Neutrophil (primary cell): ENCODE results near the gene ARSH.

Source experiments
- H3K27ac ChIP-seq: fragments of 200-600 bp; sonication (generic); 2 replicates; pipeline ENCODE4 v1.5.1; 2016; ENCODE audit warnings: mild to moderate bottlenecking, moderate library complexity
- H3K27me3 ChIP-seq: fragments of 200-600 bp; sonication (generic); 2 replicates; pipeline ENCODE4 v1.6.0; 2016; ENCODE audit warnings: mild to moderate bottlenecking
- H3K36me3 ChIP-seq: fragments of 200-600 bp; sonication (generic); 2 replicates; pipeline ENCODE4 v1.5.1; 2017
- H3K4me1 ChIP-seq, 2 experiments: fragments of 200-600 bp in 1 of 2; sonication (generic) in 1 of 2; 1 replicate in 1 of 2; 2 replicates in 1 of 2; pipeline versions ENCODE4 v1.5.1 to v1.6.1; 2013 to 2016; ENCODE audit warnings: low read depth in 1 of 2, low read length in 1 of 2, mild to moderate bottlenecking in 1 of 2, moderate library complexity in 1 of 2; ENCODE audit not compliant: control insufficient read depth in 1 of 2, insufficient read depth in 1 of 2
- H3K4me3 ChIP-seq, 2 experiments: fragments of 200-600 bp in 1 of 2; sonication (generic) in 1 of 2; 1 replicate in 1 of 2; 2 replicates in 1 of 2; pipeline ENCODE4 v1.5.1; 2013 to 2016; ENCODE audit warnings: low read depth in 1 of 2, low read length in 1 of 2, mild to moderate bottlenecking in 1 of 2, moderate library complexity in 1 of 2
- H3K9me3 ChIP-seq: fragments of 200-600 bp; sonication (generic); 2 replicates; pipeline ENCODE4 v1.5.1; 2016
- TF ChIP-seq, protein P1 (sequence below): fragments of 200-600 bp; sonication (generic); IDR thresholded peaks from 2 replicates; pipeline ENCODE4 v1.5.1; 2016; ENCODE audit warnings: antibody characterized with exemption

The ARSH gene

DNA sequence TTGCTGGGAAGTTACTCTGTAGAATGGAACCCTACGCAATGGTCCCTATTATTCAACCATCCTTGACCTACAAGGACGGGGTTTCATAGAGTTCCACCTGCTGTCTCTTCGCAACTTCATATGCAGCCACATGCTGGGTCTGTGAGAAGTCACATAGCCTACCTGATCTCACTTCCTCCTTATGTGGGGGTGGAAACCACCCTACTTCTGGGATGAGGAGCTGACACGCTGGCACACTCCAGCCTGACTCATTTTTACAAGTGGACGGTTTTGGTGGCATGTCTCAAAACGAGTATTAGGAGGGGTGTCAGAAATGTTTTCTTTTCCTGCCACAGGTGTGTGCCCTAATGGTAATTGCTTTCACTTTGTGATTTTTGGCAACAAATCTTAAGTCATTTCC, 40.4 kb upstream of the ARSH start:
- Histone ChIP-seq H3K36me3 (no peaks in the 10 kb centered on the region), H3K4me3 (no peak overlapping the region), H3K27me3 (no peaks in the 10 kb centered on the region), H3K9me3 (no peaks in the 10 kb centered on the region), H3K4me1 (no peaks in the 10 kb centered on the region), H3K27ac (no peak overlapping the region)
- TF ChIP-seq, protein P1, sequence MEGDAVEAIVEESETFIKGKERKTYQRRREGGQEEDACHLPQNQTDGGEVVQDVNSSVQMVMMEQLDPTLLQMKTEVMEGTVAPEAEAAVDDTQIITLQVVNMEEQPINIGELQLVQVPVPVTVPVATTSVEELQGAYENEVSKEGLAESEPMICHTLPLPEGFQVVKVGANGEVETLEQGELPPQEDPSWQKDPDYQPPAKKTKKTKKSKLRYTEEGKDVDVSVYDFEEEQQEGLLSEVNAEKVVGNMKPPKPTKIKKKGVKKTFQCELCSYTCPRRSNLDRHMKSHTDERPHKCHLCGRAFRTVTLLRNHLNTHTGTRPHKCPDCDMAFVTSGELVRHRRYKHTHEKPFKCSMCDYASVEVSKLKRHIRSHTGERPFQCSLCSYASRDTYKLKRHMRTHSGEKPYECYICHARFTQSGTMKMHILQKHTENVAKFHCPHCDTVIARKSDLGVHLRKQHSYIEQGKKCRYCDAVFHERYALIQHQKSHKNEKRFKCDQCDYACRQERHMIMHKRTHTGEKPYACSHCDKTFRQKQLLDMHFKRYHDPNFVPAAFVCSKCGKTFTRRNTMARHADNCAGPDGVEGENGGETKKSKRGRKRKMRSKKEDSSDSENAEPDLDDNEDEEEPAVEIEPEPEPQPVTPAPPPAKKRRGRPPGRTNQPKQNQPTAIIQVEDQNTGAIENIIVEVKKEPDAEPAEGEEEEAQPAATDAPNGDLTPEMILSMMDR = no peak

DNA sequence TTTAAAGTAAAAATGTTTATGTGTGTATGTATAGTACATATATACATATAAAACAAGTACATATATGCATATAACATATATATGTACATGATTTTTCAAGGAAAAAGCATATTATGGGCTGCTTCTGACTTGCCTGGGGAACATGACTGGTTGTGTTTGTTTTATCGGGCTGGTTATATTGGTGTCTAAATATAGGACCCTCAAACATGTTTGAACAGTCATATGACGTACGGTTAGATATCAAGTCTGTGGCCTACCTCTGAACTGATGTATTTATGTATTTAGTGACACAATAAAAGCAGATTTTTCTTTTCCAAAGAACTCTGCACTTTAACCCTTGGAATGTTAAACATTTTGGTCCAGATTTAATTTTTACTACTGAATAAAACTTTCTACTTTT, 39.3 kb upstream of the ARSH start:
- Histone ChIP-seq H3K36me3 (no peaks in the 10 kb centered on the region), H3K4me1 (no peaks in the 10 kb centered on the region), H3K9me3 (no peaks in the 10 kb centered on the region), H3K27ac (no peak overlapping the region), H3K4me3 (no peak overlapping the region), H3K27me3 (no peaks in the 10 kb centered on the region)
- TF ChIP-seq, protein P1 = no peak

DNA sequence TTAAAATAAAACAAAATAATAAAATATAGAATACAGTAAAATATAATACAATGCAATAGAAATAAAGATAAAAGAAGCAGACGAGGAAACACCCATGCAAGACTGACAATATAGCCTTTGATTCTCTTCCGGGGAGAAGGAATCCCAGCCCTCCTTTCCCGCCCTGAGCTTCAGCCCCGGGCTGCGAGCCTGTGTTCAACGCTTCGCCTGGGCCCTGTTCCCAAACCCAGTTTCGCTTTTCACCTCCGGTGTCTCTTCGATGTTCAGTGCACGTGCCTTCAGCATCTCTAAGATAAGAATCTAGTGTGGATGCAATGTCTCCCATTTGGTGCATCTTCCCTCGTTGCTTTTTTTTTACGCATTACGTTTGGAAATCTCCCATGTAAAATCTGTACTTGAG, 38.8 kb upstream of the ARSH start:
- Histone ChIP-seq H3K4me3 (no peak overlapping the region), H3K27ac (no peak overlapping the region)
- TF ChIP-seq, protein P1 = no peak

DNA sequence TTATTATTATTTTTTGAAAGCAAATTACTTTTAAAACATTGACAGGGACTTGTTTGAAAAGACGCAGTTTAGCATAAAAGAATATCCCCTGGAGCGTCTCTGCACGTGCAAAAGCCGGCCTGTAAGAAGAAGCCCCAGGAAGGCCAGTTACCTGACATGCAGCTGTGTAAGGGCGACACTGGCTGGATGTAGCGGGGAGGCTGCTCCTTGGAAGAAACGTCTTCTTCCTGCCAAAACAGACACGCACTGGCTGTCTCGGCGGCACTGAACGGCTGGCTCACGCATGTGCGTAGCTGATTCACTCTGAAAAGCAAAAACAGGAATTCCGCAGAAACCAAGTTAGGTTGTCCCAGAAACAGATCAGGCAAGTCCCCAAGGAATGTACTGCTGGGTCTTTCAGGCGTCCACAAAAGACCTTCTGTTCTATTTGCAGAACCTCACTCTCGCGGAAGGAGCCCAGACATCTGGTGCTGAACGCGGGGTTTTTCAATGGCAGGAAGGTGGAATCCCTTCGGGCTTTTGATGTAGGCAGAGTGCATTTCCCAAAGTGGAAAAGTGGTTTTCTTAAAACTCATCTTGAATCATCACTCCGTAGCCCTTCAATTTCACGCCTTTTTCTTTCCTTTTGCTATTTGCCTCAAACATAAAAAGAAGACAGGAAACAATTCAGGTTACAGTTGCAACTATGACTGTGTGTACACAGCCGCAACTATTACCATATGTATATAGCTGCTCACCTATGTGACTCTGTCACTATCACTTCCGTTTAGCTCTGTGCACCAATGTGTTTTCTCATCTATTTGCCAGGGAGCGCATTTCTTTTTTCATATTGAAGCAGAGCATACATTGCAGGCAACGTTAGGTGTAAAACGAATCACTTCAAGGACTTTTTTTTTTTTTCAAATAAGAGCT, 38.1 kb upstream of the ARSH start:
- no peaks in the 10 kb centered on the region for H3K36me3 ChIP-seq
- no peaks in the 10 kb centered on the region for H3K27me3 ChIP-seq
- H3K4me3 ChIP-seq = peak overlapping the region in 1 of 2 experiments; percentile 31
- no peak overlapping the region for H3K27ac ChIP-seq
- no peaks in the 10 kb centered on the region for H3K4me1 ChIP-seq
- TF ChIP-seq, protein P1 = no peak
- no peaks in the 10 kb centered on the region for H3K9me3 ChIP-seq

More for the DNA sequence above, 38.8 kb upstream of the ARSH start:
- H3K4me1 ChIP-seq = no peaks in the 10 kb centered on the region
- no peaks in the 10 kb centered on the region for H3K9me3 ChIP-seq
- no peaks in the 10 kb centered on the region for H3K36me3 ChIP-seq
- no peaks in the 10 kb centered on the region for H3K27me3 ChIP-seq

DNA sequence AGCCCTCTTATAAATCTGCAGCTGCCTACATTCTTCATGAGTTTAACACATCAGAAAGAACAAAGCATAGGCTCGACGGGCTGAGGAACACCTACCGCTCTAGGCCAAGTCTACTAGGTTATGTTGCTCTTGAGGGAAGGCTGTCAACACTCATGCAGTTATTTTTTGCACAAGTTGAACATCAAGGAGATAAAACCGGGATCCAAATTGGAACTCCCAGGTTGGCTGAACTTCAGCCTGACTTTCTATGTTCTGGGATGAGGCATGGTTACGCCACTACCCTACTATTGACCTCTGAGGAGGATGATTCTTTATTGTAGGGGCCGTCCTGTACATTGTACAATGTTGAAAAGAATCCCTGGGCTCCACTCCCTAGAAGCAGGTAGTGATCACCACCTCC, 37.3 kb upstream of the ARSH start:
- H3K27me3 ChIP-seq = no peaks in the 10 kb centered on the region
- no peaks in the 10 kb centered on the region for H3K36me3 ChIP-seq
- no peak overlapping the region for H3K27ac ChIP-seq
- H3K9me3 ChIP-seq = no peaks in the 10 kb centered on the region
- H3K4me3 ChIP-seq = no peak overlapping the region
- H3K4me1 ChIP-seq = no peaks in the 10 kb centered on the region
- TF ChIP-seq, protein P1 = no peak
